Ectodermal cell (in vitro differentiated cells): Measurements from ENCODE around the gene FDX1.

ENCODE experiments used
- H3K27ac ChIP-seq: 2 replicates; pipeline ENCODE4 v1.7.0; 2013; ENCODE audit warnings: mild to moderate bottlenecking, low read depth, low read length; ENCODE audit not compliant: insufficient read depth, poor library complexity, severe bottlenecking
- H3K27me3 ChIP-seq: 2 replicates; pipeline ENCODE4 v1.7.0; 2013; ENCODE audit warnings: mild to moderate bottlenecking, low read length; ENCODE audit not compliant: insufficient read depth, control insufficient read depth, poor library complexity, severe bottlenecking
- H3K36me3 ChIP-seq: one replicate; pipeline ENCODE4 v1.7.0; 2013; ENCODE audit warnings: low read length; ENCODE audit not compliant: control insufficient read depth, insufficient read depth
- H3K4me1 ChIP-seq: one replicate; pipeline ENCODE4 v1.7.0; 2013; ENCODE audit warnings: low read length; ENCODE audit not compliant: control insufficient read depth, insufficient read depth
- H3K4me3 ChIP-seq: 2 replicates; pipeline ENCODE4 v1.7.0; 2013; ENCODE audit warnings: low read depth, low read length, control low read depth; ENCODE audit not compliant: insufficient read depth
- H3K9me3 ChIP-seq: 2 replicates; pipeline ENCODE4 v1.7.0; 2013; ENCODE audit warnings: mild to moderate bottlenecking, low read length, moderate library complexity; ENCODE audit not compliant: control insufficient read depth
- WGBS, 2 experiments: methylation state at CpG; one replicate each; pipeline ENCODE4 v1.1.7; 2013; ENCODE audit warnings: missing lambda C conversion rate in 2 of 2; 5-methylcytosine and 5-hydroxymethylcytosine counted together

Gene FDX1

DNA sequence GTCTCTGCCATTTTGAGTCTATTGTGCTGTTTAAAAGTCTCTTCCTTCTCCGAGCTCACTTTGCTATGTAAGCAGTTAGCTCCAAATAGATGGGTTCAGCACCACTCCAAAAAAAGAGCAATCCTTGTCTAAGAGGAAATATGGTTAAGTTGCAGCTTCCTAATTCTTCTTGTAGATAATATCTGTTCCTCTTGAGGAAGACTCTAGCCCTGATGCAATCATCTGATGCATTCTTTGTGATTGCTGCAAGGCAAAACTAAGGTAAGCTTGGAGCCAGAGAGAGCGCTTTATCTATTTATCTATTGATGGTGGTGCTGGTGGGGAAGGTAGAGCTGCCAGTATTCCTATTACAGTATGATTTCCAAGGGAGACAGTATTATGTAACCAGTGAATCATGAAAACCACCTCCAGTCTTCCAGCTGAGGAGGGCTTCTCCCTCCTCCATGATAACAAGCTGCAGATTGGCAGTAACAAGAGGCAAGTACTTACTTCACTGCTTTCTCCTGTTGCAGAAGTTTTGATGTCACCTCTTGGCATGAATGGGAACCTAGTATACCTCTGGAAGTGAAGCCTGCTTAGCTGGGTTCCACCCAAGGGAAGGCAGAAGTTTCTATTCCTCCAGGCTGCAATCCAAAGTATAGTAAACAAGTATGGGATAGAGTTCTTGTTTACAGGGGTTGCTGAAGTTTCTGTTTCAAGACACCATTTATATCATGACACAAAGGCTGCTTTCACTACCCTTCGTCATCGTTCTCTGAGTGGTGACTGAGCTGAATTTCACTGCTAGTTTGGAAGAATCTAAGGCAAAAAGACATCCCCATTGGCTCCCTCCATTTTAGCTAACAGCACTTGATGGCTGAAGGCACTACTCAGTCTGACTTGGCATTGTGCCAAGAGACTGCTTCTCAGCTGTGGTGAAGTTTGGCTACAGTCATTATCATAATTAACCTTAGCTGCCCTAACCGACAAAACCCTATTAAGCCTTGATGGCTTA, 49.7 kb downstream of the FDX1 start:
- no peak overlapping the region for H3K4me3 ChIP-seq
- H3K9me3 ChIP-seq: no peaks in the 10 kb centered on the region
- no peaks in the 10 kb centered on the region for H3K36me3 ChIP-seq
- H3K27ac ChIP-seq: no peak overlapping the region
- 94 to 95% methylated on average over 5 of the region's 5 CpGs for WGBS, 2 experiments
- H3K27me3 ChIP-seq: no peaks in the 10 kb centered on the region
- H3K4me1 ChIP-seq: no peaks in the 10 kb centered on the region

DNA sequence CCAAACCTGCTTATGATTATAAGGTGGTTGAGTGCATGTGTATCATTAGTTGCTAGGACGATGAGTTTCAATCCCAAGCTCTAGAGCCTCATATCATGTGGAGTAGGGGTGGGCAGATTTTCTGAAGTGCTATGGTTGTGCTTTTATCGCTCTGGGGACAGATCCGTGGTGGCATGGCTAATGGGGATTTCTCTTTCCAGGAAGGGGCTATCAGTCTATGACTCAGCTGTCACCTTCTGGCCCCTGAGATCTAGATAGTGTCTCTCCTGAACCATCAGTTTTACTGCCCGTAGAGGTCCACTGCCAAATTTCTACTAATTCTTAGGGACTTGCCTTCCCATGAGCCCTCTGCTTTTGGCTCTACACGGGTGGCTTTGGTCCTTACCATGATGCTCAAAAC, 51.8 kb downstream of the FDX1 start:
- H3K27me3 ChIP-seq: no peaks in the 10 kb centered on the region
- H3K4me1 ChIP-seq: no peaks in the 10 kb centered on the region
- no peak overlapping the region for H3K27ac ChIP-seq
- WGBS, 2 experiments: 91 to 98% methylated on average over 5 of the region's 5 CpGs
- no peaks in the 10 kb centered on the region for H3K36me3 ChIP-seq
- H3K4me3 ChIP-seq: no peak overlapping the region
- no peaks in the 10 kb centered on the region for H3K9me3 ChIP-seq

DNA sequence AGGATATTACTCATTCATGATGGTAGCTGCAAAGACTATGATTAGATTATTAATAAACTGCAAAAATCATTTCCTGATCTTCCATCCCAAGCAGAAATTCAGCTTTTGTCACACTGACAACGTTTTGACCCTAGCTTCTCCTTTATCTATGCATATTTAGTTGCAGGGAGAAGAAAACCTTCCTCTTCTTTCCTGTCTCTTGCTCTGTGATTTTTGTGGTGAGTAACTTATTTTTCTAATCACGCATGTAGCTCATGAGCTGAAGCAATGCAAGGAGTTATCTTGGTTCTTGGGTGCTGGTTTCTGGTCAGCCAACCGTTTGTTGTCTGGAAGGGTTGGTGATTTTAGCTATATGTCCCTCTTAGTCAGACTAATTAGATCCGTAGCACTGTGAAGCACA, 56.4 kb downstream of the FDX1 start:
- H3K27me3 ChIP-seq: no peaks in the 10 kb centered on the region
- H3K9me3 ChIP-seq: no peaks in the 10 kb centered on the region
- no peak overlapping the region for H3K4me3 ChIP-seq
- H3K36me3 ChIP-seq: no peaks in the 10 kb centered on the region
- 87 to 96% methylated on average over 3 to 4 of the region's 4 CpGs for WGBS, 2 experiments
- H3K4me1 ChIP-seq: no peaks in the 10 kb centered on the region
- no peak overlapping the region for H3K27ac ChIP-seq

DNA sequence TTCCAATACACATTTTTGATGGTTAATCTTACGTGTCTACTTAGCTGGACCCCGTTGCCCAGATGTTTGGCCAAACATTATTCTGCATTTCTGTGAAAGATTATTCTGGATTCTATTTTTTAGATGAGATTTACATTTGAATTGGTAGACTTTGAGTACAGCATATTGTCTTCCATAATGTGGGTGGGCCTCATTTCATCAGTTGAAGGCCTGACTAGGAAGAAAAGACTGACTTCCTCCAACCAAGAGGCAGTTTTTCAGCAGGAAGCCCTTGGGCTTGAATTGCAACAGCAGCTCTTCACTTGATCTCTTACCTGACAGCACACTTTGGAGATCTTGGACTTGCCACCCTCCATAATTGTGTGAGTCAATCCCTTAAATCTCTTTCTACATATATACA, 58.7 kb downstream of the FDX1 start:
- Histone ChIP-seq H3K9me3 (no peaks in the 10 kb centered on the region), H3K4me1 (peaks cover 6% of the 10 kb centered on the region), H3K36me3 (no peaks in the 10 kb centered on the region), H3K4me3 (no peak overlapping the region), H3K27me3 (no peaks in the 10 kb centered on the region), H3K27ac (no peak overlapping the region)
- 50% methylated on average over 2 of the region's 2 CpGs for WGBS, 2 experiments

DNA sequence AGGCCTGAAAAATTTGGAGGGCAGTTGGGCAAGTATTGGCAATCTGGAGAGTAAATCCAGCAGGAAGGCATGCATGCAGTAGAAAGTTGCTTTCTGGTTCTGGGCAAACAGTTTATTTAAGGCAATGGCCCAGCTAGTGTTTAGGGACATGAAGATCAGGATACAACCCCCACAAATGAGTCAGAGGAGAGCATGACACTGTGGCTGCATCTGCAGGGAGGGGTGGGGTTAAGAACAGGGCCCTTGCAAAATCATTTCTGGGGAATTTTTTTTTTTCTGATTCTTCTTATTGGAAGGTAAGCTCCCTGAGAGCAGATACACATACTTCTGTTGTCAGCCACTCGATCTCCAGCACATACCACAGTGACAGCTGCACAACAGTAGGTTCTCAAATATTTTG, 61.1 kb downstream of the FDX1 start:
- 50% methylated on average over 1 of the region's 1 CpG; no CpG with 5 or more reads in 1 of the 2 experiments for WGBS, 2 experiments
- Histone ChIP-seq H3K4me3 (no peak overlapping the region), H3K4me1 (peaks cover 6% of the 10 kb centered on the region), H3K9me3 (no peaks in the 10 kb centered on the region), H3K27ac (no peak overlapping the region), H3K36me3 (no peaks in the 10 kb centered on the region), H3K27me3 (no peaks in the 10 kb centered on the region)

DNA sequence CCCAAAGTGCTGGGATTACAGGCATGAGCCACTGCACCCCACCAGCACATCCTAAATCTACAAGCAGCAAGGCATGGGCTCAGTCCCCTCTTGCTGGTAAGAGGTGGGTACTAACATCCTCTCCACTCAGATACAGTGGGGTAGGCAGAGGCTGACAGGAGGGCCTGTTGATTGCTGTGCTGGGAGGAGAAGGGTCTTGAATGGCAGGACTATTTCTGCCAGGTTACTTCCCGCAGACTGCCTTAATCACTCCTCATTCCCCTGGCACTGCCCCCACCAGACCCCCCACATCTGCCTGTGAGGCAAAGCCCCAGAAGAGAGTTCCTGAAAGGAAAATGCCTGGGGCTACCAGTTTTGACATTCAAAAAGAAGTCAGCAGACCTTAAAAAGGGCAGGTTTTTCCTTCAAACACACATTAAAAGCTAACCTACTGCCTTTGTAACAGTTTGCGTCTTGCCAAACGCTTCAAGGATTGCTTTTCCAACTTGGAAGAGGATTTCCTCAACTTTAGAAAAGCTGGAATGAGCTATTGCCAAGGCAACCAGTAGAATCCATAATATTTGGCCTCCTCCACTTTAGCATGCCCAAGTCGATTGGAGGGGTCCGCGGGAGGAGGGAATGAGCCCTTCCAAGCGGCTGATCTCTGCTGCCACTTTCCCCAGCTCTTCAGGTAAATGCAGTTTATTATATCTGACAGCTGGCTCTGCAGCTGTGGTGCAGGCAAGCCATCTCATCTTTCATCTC, 62.0 kb downstream of the FDX1 start:
- Histone ChIP-seq H3K4me1 (peaks cover 6% of the 10 kb centered on the region), H3K27ac (peak overlapping the region; percentile 58), H3K27me3 (no peaks in the 10 kb centered on the region), H3K9me3 (no peaks in the 10 kb centered on the region), H3K4me3 (no peak overlapping the region), H3K36me3 (no peaks in the 10 kb centered on the region)
- 34 to 41% methylated on average over 7 of the region's 7 CpGs for WGBS, 2 experiments

DNA sequence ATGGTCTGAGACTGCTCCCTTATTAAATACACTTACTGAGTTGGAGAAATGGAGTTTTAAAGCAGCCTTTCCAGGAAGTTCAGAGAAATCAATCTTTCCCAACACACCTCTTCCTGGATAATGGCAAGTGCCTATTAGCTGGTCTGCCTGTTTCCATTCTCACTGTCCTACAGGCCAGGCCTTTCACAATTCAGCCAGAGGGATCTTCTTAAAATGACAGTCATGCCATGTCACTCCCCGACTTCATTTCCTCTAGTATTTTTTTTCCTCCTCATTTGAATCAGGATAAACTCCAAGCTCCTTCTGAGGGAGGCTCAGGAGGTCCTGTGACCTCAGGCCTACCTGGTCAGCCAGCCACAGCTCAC, 62.6 kb downstream of the FDX1 start:
- H3K36me3 ChIP-seq: no peaks in the 10 kb centered on the region
- no peak overlapping the region for H3K4me3 ChIP-seq
- no peak overlapping the region for H3K27ac ChIP-seq

DNA sequence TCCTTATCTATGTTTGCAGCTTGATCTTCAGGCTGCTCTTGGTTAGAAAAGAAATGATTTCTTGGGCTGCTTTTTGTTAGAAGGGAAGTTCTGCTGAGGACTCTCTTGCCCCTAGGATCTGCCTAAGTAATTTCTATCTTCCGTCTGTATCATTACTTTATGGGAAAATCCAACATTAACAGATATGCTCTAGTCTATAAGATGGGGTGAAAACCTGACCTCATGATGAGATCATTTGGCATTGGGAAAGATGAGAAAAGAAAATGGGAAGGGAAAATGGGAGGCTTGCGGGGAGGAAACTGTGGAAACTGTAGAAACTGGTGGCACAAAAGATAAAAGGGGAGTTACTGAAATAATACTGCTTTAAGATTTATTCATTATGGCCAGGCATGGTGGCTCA, 63.6 kb downstream of the FDX1 start:
- H3K4me3 ChIP-seq: no peak overlapping the region
- no peaks in the 10 kb centered on the region for H3K27me3 ChIP-seq
- no peak overlapping the region for H3K27ac ChIP-seq
- H3K9me3 ChIP-seq: no peaks in the 10 kb centered on the region
- H3K4me1 ChIP-seq: peaks cover 6% of the 10 kb centered on the region
- WGBS, 2 experiments: 97 to 98% methylated on average over 1 to 2 of the region's 2 CpGs
- H3K36me3 ChIP-seq: no peaks in the 10 kb centered on the region

More for the DNA sequence above, 62.6 kb downstream of the FDX1 start:
- Histone ChIP-seq H3K9me3 (no peaks in the 10 kb centered on the region), H3K27me3 (no peaks in the 10 kb centered on the region), H3K4me1 (peaks cover 6% of the 10 kb centered on the region)
- 74 to 80% methylated on average over 1 of the region's 1 CpG for WGBS, 2 experiments

DNA sequence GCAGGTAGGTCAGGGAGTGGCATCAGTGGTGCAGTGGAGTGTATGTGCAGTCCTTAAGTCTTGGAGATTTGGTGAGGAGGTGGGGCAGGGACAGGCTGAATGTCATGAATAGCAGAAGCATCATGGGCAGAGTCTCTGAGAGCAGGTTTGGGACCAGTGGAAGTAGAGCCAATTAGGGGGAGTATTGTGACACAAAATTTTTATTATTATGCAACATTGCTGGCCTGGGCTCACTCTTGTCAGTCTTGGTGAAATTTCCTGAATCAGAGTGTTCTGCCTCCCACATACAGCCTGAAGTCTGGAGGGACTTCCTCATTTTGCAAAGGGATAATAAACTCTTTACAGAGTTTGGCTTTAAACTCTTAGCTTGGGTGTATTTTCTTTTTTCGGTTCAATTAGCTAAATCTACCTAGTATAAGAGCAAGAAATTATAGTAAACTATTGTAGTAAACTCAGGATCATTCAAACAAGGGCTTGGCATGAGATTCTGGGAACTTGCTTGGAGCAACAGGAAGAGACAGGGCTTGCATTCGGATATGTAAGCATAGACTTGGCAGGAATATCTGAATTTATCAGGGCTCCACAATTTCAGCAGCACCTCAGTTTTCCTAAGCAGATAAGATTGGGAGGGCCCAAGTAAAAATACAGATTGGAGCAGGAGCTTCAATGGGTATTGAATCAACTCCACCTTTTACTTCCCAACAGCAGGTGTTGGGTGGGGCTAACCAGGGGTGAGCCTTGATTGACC, 67.7 kb downstream of the FDX1 start:
- no peak overlapping the region for H3K27ac ChIP-seq
- no peaks in the 10 kb centered on the region for H3K9me3 ChIP-seq
- no peaks in the 10 kb centered on the region for H3K36me3 ChIP-seq
- 90 to 96% methylated on average over 1 to 2 of the region's 2 CpGs for WGBS, 2 experiments
- H3K4me1 ChIP-seq: no peaks in the 10 kb centered on the region
- no peak overlapping the region for H3K4me3 ChIP-seq
- H3K27me3 ChIP-seq: no peaks in the 10 kb centered on the region

DNA sequence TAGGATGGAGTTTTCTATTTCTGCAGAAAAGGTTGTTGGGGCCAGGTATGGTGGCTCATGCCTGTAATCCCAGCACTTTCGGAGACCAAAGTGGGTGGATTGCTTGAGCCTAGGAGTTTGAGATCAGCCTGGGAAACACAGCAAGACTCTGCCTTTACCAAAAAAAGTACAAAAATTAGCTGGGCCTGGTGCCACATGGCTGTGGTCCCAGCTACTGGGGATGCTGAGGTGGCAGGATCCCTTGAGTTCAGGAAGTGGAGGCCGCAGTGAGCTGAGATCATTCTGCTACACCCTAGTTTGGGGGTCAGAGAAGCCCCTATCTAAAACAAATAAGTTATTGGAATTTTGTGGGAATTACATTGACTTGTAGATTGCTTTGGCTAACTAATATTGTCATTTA, 71.7 kb downstream of the FDX1 start:
- Histone ChIP-seq H3K9me3 (no peaks in the 10 kb centered on the region), H3K27me3 (no peaks in the 10 kb centered on the region), H3K4me1 (no peaks in the 10 kb centered on the region), H3K4me3 (no peak overlapping the region), H3K27ac (no peak overlapping the region), H3K36me3 (no peaks in the 10 kb centered on the region)
- WGBS, 2 experiments: 91 to 94% methylated on average over 2 of the region's 2 CpGs
